Measurements from ENCODE around the gene CALY.

CALY gene

GRCh38 chr10:133281628-133282372 is 54.9 kb downstream of the CALY start:
- no peak for DNase-seq

GRCh38 chr10:133281084-133281483 is 55.6 kb downstream of the CALY start:
- DNase-seq: no peak

- DNase-seq: no peak
Observed at GRCh38 chr10:133280391-133281059, 56.2 kb downstream of the CALY start.

GRCh38 chr10:133279326-133280226 is 57.1 kb downstream of the CALY start:
- no peak for DNase-seq

- DNase-seq: no peak
Observed at GRCh38 chr10:133278577-133279265, 58.0 kb downstream of the CALY start.

GRCh38 chr10:133277993-133278576 is 58.6 kb downstream of the CALY start:
- no peak for DNase-seq

- no peak for DNase-seq
Observed at GRCh38 chr10:133277277-133277992, 59.3 kb downstream of the CALY start.

GRCh38 chr10:133276435-133277201 is 60.1 kb downstream of the CALY start, which contains the start of gene ADAM8:
Gene ADAM8 (minus strand): TSS chr10:133276868. CDS start chr10:133276817, 51 bp downstream.
- peak; percentile 13 for DNase-seq

GRCh38 chr10:133276100-133276434 is 60.6 kb downstream of the CALY start:
- DNase-seq: no peak

- no peak for DNase-seq
Observed at GRCh38 chr10:133275684-133276092, 61.0 kb downstream of the CALY start.

GRCh38 chr10:133274751-133275683 is 61.7 kb downstream of the CALY start:
- no peak for DNase-seq

Measured in DMS79 treated with DMSO at 0.1 percent for 48 hours (cell line).